ENCODE measurements around the gene UNC5B. TPM values are rescaled to one million over a fixed set of nuclear protein-coding genes. Genes with fewer than 3 reads are reported as not detected.

Gene UNC5B
- total RNA-seq, 1 experiment from 2014 or later = 49.6 TPM

- Mint-ChIP-seq H3K4me3 (no peak overlapping the region), H3K9me3 (no peaks in the 10 kb centered on the region), H3K27me3 (ENCODE audit: low read depth) (no peaks in the 10 kb centered on the region; the same call in 1 of the 2 replicates), H3K36me3 (no peaks in the 10 kb centered on the region), H3K4me1 (peaks cover 63% of the 10 kb centered on the region), H3K27ac (no peak overlapping the region)
- TF ChIP-seq OVOL2 (CRISPR knock-in tag; IDR thresholded peaks at IDR 0.05; ENCODE audit: borderline replicate concordance) = no peak
- TF ChIP-seq PRRX2 (CRISPR knock-in tag; IDR thresholded peaks at IDR 0.05) = no peak
- peak; percentile 51 for TF ChIP-seq ZNF423 (CRISPR knock-in tag; IDR thresholded peaks at IDR 0.05)
- TF ChIP-seq ATF2 (CRISPR knock-in tag; IDR thresholded peaks at IDR 0.05; ENCODE audit: borderline replicate concordance, low read depth) = no peak
- TF ChIP-seq E2F4 (CRISPR knock-in tag; IDR thresholded peaks at IDR 0.05; ENCODE audit: borderline replicate concordance, low read depth) = no peak
- POLR2A ChIA-PET = no interaction called here
- CTCF ChIA-PET = interaction anchor here (1.6 to 2.1 kb wide), 2 partner anchors 28 to 36 kb away, joined by 4 to 10 read pairs; partner anchors contain the start of gene SLC29A3
- DNase-seq (ENCODE audit: low spot score) (no peak), ATAC-seq (no peak)
Observed at GRCh38 chr10:71347587-71348395, 135.4 kb downstream of the UNC5B start.

GRCh38 chr10:71348850-71349249, 136.5 kb downstream of the UNC5B start:
- ATAC-seq (no peak), DNase-seq (ENCODE audit: low spot score) (no peak)
- H3K4me3 Mint-ChIP-seq = no peak overlapping the region
- CTCF ChIA-PET = interaction anchor here (1.0 to 2.1 kb wide), 4 partner anchors 8 to 348 kb away, joined by 4 to 10 read pairs (median 4); partner anchors contain the start of gene SLC29A3
- no peaks in the 10 kb centered on the region for H3K9me3 Mint-ChIP-seq
- POLR2A ChIA-PET = no interaction called here
- H3K27me3 Mint-ChIP-seq (ENCODE audit: low read depth) = no peaks in the 10 kb centered on the region; the same call in 1 of the 2 replicates
- H3K36me3 Mint-ChIP-seq = no peaks in the 10 kb centered on the region
- H3K27ac Mint-ChIP-seq = 0 out of 2 replicates have a peak overlapping the region, but pooled peaks have one; percentile 67
- H3K4me1 Mint-ChIP-seq = peaks cover 52% of the 10 kb centered on the region
- TF ChIP-seq ZNF317 (CRISPR knock-in tag; IDR thresholded peaks at IDR 0.05; ENCODE audit: borderline replicate concordance, low read depth) = no peak
- no peak for TF ChIP-seq AFF4 (CRISPR knock-in tag; IDR thresholded peaks at IDR 0.05; ENCODE audit: borderline replicate concordance)
- no peak for TF ChIP-seq ATF3 (CRISPR knock-in tag; conservative IDR thresholded peaks at IDR 0.05)
- TF ChIP-seq TEAD1 (CRISPR knock-in tag; IDR thresholded peaks at IDR 0.05) = no peak
- TF ChIP-seq EMX1 (CRISPR knock-in tag; IDR thresholded peaks at IDR 0.05) = no peak
- TF ChIP-seq ZNF263 (CRISPR knock-in tag; IDR thresholded peaks at IDR 0.05; ENCODE audit: low read depth) = no peak
- no peak for TF ChIP-seq NR3C1 (CRISPR knock-in tag; conservative IDR thresholded peaks at IDR 0.05; ENCODE audit: low read depth)
- no peak for TF ChIP-seq ZNF512 (CRISPR knock-in tag; IDR thresholded peaks at IDR 0.05; ENCODE audit: borderline replicate concordance)
- TF ChIP-seq ZNF671 (CRISPR knock-in tag; IDR thresholded peaks at IDR 0.05) = no peak
- no peak for TF ChIP-seq CREM (CRISPR knock-in tag; IDR thresholded peaks at IDR 0.05)
- TF ChIP-seq E2F5 (CRISPR knock-in tag; IDR thresholded peaks at IDR 0.05) = no peak
- no peak for TF ChIP-seq GABPB1 (CRISPR knock-in tag; IDR thresholded peaks at IDR 0.05)
- no peak for TF ChIP-seq NFATC4 (CRISPR knock-in tag; IDR thresholded peaks at IDR 0.05)
- TF ChIP-seq ATF6 (CRISPR knock-in tag; IDR thresholded peaks at IDR 0.05) = no peak
- TF ChIP-seq FOXP4 (CRISPR knock-in tag; IDR thresholded peaks at IDR 0.05) = no peak

Measured in WTC11 (cell line).